AG04450 (cell line): Measurements from ENCODE around the gene FAM228B. TPM values are rescaled to one million over a fixed set of nuclear protein-coding genes. Genes with fewer than 3 reads are reported as not detected.

Experiments used
- CTCF ChIA-PET: fragments of 300-600, 350-600 bp; formaldehyde crosslinking; extraction: SDS; loops from one replicate; lab custom pipeline; 2022; ENCODE audit warnings: antibody characterized with exemption, inconsistent platforms; lab: Charles Lee
- POLR2A ChIA-PET: fragments of 350-600 bp; formaldehyde crosslinking; extraction: SDS; loops from one replicate; lab custom pipeline; 2021; ENCODE audit warnings: antibody characterized with exemption, inconsistent platforms; lab: Yijun Ruan, JAX
- DNase-seq: peaks from one replicate; pipeline ENCODE4 v3.0.0-alpha.2; 2011; ENCODE audit warnings: low read depth, low spot score
- H3K27ac ChIP-seq: one replicate; pipeline ENCODE4 v1.5.1; 2012; ENCODE audit warnings: low read depth, low read length, control low read depth
- H3K27me3 ChIP-seq: one replicate; pipeline ENCODE4 v1.6.0; 2012; ENCODE audit warnings: low read length; ENCODE audit not compliant: control insufficient read depth, insufficient read depth
- H3K4me3 ChIP-seq: 2 replicates; pipeline ENCODE4 v1.5.1; 2011; ENCODE audit warnings: mild to moderate bottlenecking, low read depth, low read length, control low read depth
- H3K9me3 ChIP-seq: 2 replicates; pipeline ENCODE4 v1.5.1; 2012; ENCODE audit warnings: low read length; ENCODE audit not compliant: control insufficient read depth, insufficient read depth
- CTCF ChIP-seq: IDR thresholded peaks from 2 replicates; pipeline ENCODE4 v1.5.1; 2011; ENCODE audit warnings: low read depth, low read length, control low read depth, inconsistent platforms
- polyA plus RNA-seq: library from polyadenylated mRNA; depleted of rRNA; stranded (reverse); fragments of >200 nt; gene quantifications from 2 replicates; pipeline ENCODE4 v1.2.3, GENCODE V29; 2011

The FAM228B gene
- polyA plus RNA-seq, 1 experiment: 7.6 TPM

- no peak overlapping the region for H3K27ac ChIP-seq
These were observed 80.5 kb downstream of the FAM228B start for GRCh38 chr2:24203787-24204150.

DNA sequence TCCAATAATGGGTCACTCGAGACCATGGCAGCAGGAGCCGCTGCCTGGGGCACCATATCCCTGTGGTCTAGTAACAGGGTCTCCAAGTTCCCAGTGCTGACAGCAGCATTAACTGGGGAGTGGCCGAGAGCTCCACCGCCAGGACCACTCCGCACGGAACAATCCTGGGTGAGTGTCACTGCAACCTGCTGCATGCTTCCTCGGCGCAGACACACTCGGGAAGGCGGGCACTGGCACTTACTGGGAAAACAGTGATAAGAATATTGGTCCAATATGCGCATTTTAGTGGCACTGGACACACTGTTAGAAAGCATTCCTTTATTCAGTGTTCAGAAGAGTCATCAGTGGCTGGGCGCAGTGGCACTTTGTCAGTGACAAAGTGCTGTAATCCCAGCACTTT, 81.2 kb downstream of the FAM228B start:
- Histone ChIP-seq H3K27ac (no peak overlapping the region), H3K9me3 (no peaks in the 10 kb centered on the region), H3K4me3 (no peak overlapping the region), H3K27me3 (no peaks in the 10 kb centered on the region)
- DNase-seq: no peak
- ChIA-PET POLR2A (no interaction called here), CTCF (no interaction called here)
- TF ChIP-seq CTCF: no peak

More at GRCh38 chr2:24203787-24204150, 80.5 kb downstream of the FAM228B start:
- H3K27me3 ChIP-seq: no peaks in the 10 kb centered on the region
- H3K9me3 ChIP-seq: no peaks in the 10 kb centered on the region
- TF ChIP-seq CTCF: no peak
- no peak overlapping the region for H3K4me3 ChIP-seq
- CTCF ChIA-PET: no interaction called here
- POLR2A ChIA-PET: no interaction called here
- DNase-seq: no peak

- CTCF ChIA-PET: no interaction called here
These were observed 81.9 kb downstream of the FAM228B start for GRCh38 chr2:24205131-24205530.

DNA sequence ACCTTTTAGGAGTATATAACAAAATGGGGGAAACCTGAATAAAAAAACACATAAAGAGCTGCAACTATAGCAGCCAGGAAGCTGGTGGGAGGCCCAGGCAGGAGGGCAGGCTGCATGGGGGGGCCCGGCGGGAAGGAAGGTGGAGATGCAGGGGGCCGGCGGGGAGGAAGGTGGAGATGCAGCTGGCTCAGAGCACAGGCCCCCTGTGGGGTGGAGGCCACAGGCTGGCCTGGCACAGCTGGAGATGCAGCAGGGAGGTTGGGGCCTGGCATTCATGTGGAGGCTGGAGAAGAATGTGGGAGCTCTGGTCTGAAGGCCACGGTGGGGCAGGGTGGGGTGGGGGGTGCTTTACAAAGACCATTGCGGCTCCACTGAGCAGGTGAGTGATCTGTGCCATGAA, 83.0 kb downstream of the FAM228B start:
- no peak overlapping the region for H3K27ac ChIP-seq
- ChIA-PET POLR2A (no interaction called here), CTCF (no interaction called here)
- no peak for TF ChIP-seq CTCF
- no peaks in the 10 kb centered on the region for H3K27me3 ChIP-seq
- no peaks in the 10 kb centered on the region for H3K9me3 ChIP-seq
- no peak for DNase-seq
- no peak overlapping the region for H3K4me3 ChIP-seq

More at GRCh38 chr2:24205131-24205530, 81.9 kb downstream of the FAM228B start:
- no peak overlapping the region for H3K4me3 ChIP-seq
- no peaks in the 10 kb centered on the region for H3K27me3 ChIP-seq
- POLR2A ChIA-PET: no interaction called here
- no peak for DNase-seq
- no peak for TF ChIP-seq CTCF
- no peak overlapping the region for H3K27ac ChIP-seq
- no peaks in the 10 kb centered on the region for H3K9me3 ChIP-seq

- H3K9me3 ChIP-seq: no peaks in the 10 kb centered on the region
- no peaks in the 10 kb centered on the region for H3K27me3 ChIP-seq
- TF ChIP-seq CTCF: no peak
- H3K4me3 ChIP-seq: no peak overlapping the region
- DNase-seq: no peak
- no peak overlapping the region for H3K27ac ChIP-seq
- POLR2A ChIA-PET: no interaction called here
- CTCF ChIA-PET: no interaction called here
These were observed 83.4 kb downstream of the FAM228B start for GRCh38 chr2:24206714-24207113.
